ENCODE data around the gene SLC26A3. TPM values are rescaled to one million over a fixed set of nuclear protein-coding genes. Genes with fewer than 3 reads are reported as not detected.
"Not testable (repeated sequence)": the region's sequence is repeated elsewhere in the genome, so short reads cannot be mapped to it uniquely, and the experiment has no call there.

Gene SLC26A3
- polyA plus RNA-seq (2012; ENCODE audit: low read depth, missing spikeins): not detected

DNA sequence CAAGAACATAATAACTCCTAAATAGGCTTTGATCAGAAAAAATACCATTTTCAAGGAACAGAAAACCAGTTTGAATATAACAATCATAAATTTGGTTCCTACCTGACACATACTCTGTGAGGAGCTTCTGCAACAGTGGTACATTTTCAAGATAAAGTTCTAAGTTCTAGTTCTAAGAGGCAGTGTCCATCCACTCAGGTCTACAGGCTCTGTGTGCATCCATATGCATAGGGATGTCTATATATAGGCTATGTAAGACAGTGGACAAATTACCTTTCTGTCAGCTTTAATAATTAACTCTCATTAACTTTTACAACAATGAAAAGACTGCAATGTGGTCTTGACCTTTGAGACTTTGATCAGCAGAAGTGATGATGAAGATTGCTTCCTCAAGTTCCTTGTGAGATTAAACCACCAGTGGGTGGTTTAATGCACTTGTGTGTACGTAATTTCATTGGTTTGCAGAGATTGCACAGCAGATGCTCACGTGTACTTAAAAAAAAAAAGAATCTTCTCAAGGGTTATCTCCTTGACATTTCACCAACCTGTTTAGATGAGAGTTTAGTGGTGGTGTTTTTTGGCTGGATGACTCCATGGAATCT, at the start of gene SLC26A3:
Gene SLC26A3, minus strand, starts transcription at position 215 of the 602 bp plus-strand sequence. CDS start 8,714 bp downstream, outside the sequence.
- DNase-seq (ENCODE audit: insufficient read length, low spot score) (no peak), FAIRE-seq (no peak)
- TF ChIP-seq PAX5 (IDR thresholded peaks at IDR 0.05; ENCODE audit: insufficient read depth, low read length, severe bottlenecking) (no peak), POLR2AphosphoS5 (IDR thresholded peaks at IDR 0.05; ENCODE audit: low read depth, low read length) (no peak), POU2F2 (IDR thresholded peaks at IDR 0.05; ENCODE audit: low read depth, low read length) (no peak), SPI1 (IDR thresholded peaks at IDR 0.05; ENCODE audit: low read depth, low read length) (no peak), POLR2A (IDR thresholded peaks at IDR 0.05; ENCODE audit: low read depth, low read length) (no peak), TAF1 (IDR thresholded peaks at IDR 0.05; ENCODE audit: low read depth, low read length) (no peak)

DNA sequence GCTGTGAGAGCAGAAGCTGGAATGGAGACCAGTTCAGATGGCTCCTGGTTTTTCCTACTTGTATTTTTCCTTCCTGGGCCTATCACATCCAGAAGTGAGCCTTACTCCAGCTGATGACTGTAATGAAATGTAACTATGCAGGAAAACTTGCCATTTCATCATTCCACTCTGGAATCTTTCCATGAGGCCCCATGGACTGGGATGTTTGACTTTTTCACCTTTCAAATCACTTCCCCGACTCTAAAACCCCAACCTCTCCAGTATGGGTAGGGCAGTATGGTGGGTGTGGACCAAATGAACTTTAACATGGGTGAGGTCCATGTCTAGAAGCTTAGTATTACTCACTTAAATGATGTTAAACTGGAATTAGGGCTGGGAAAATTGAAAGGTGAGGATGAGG, 47.6 kb upstream of the SLC26A3 start:
- TF ChIP-seq POLR2AphosphoS5 (IDR thresholded peaks at IDR 0.05; ENCODE audit: low read depth, low read length): no peak
- TF ChIP-seq TAF1 (IDR thresholded peaks at IDR 0.05; ENCODE audit: low read depth, low read length): no peak
- no peak for TF ChIP-seq PAX5 (IDR thresholded peaks at IDR 0.05; ENCODE audit: insufficient read depth, low read length, severe bottlenecking)
- no peak for TF ChIP-seq POLR2A (IDR thresholded peaks at IDR 0.05; ENCODE audit: low read depth, low read length)
- no peak for TF ChIP-seq POU2F2 (IDR thresholded peaks at IDR 0.05; ENCODE audit: low read depth, low read length)
- TF ChIP-seq SPI1 (IDR thresholded peaks at IDR 0.05; ENCODE audit: low read depth, low read length): no peak
- no peak for DNase-seq (ENCODE audit: insufficient read length, low spot score)
- no peak for FAIRE-seq

DNA sequence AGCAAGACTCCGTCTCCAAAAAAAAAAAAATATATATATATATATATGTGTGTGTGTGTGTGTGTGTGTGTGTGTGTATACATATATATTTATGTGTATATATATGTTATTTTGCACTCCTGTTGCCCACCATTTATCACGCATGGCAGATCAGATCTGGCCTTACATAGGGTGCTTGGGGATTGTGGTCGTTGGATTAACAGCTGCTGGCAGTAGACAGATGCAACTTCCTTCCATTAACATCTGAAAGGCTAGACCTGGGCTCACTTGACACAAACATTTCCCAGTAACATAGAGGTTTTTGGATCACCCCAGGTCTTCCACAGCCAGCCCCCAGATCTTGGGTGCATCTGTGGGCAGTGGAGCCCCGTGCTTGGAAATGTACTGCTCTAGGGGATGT, 47.2 kb upstream of the SLC26A3 start:
- no peak for TF ChIP-seq POLR2AphosphoS5 (IDR thresholded peaks at IDR 0.05; ENCODE audit: low read depth, low read length)
- no peak for TF ChIP-seq TAF1 (IDR thresholded peaks at IDR 0.05; ENCODE audit: low read depth, low read length)
- TF ChIP-seq POLR2A (IDR thresholded peaks at IDR 0.05; ENCODE audit: low read depth, low read length): no peak
- no peak for TF ChIP-seq SPI1 (IDR thresholded peaks at IDR 0.05; ENCODE audit: low read depth, low read length)
- TF ChIP-seq POU2F2 (IDR thresholded peaks at IDR 0.05; ENCODE audit: low read depth, low read length): no peak
- TF ChIP-seq PAX5 (IDR thresholded peaks at IDR 0.05; ENCODE audit: insufficient read depth, low read length, severe bottlenecking): no peak
- FAIRE-seq (no peak), DNase-seq (ENCODE audit: insufficient read length, low spot score) (no peak)

DNA sequence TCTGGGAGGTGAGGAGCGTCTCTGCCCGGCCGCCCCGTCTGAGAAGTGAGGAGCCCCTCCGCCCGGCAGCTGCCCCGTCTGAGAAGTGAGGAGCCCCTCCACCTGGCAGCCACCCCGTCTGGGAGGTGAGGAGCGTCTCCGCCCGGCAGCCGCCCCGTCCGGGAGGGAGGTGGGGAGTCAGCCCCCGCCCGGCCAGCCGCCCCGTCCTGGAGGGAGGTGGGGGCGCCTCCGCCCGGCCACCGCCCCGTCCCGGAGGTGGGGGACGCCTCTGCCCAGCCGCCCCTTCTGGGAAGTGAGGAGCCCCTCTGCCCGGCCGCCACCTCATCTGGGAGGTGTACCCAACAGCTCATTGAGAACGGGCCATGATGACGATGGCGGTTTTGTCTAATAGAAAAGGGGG, 45.2 kb upstream of the SLC26A3 start:
- DNase-seq (ENCODE audit: insufficient read length, low spot score); FAIRE-seq: not testable (repeated sequence)

DNA sequence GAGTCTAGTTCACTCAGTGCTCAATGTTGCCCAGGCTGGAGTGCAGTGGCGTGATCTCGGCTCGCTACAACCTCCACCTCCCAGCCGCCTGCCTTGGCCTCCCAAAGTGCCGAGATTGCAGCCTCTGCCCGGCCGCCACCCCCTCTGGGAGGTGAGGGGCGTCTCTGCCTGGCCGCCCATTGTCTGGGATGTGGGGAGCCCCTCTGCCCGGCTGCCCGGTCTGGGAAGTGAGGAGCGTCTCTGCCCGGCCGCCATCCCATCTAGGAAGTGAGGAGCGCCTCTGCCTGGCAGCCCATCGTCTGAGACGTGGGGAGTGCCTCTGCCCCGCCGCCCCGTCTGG, 44.8 kb upstream of the SLC26A3 start:
- DNase-seq (ENCODE audit: insufficient read length, low spot score); FAIRE-seq: not testable (repeated sequence)

DNA sequence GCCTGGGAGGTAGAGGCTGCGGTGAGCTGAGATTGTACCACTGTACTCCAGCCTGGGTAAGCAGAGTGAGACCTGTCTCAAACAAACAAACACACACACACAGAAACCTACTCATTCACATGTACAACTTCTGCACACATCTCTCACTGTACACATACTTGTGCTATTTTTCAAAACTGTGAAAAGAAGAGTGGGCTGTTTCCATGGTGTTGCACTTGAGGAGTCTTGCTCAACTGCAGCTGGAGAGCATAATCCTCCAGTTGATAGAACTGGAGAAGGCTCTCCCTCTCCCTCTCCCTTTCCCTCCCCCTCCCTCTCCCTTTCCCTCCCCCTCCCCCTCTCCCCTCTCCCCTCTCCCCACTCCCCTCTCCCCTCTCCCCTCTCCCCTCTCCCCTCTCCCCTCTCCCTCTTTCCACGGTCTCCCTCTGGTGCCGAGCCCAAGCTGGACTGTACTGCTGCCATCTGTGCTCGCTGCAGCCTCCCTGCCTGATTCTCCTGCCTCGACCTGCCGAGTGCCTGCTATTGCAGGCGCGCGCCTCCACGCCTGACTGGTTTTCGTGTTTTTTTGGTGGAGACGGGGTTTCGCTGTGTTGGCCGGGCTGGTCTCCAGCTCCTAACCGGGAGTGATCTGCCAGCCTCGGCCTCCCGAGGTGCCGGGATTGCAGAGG, 44.3 kb upstream of the SLC26A3 start:
- DNase-seq (ENCODE audit: insufficient read length, low spot score): no peak
- TF ChIP-seq POLR2AphosphoS5 (IDR thresholded peaks at IDR 0.05; ENCODE audit: low read depth, low read length): no peak
- TF ChIP-seq TAF1 (IDR thresholded peaks at IDR 0.05; ENCODE audit: low read depth, low read length): no peak
- no peak for TF ChIP-seq PAX5 (IDR thresholded peaks at IDR 0.05; ENCODE audit: insufficient read depth, low read length, severe bottlenecking)
- TF ChIP-seq SPI1 (IDR thresholded peaks at IDR 0.05; ENCODE audit: low read depth, low read length): no peak
- TF ChIP-seq POLR2A (IDR thresholded peaks at IDR 0.05; ENCODE audit: low read depth, low read length): no peak
- FAIRE-seq: no peak

DNA sequence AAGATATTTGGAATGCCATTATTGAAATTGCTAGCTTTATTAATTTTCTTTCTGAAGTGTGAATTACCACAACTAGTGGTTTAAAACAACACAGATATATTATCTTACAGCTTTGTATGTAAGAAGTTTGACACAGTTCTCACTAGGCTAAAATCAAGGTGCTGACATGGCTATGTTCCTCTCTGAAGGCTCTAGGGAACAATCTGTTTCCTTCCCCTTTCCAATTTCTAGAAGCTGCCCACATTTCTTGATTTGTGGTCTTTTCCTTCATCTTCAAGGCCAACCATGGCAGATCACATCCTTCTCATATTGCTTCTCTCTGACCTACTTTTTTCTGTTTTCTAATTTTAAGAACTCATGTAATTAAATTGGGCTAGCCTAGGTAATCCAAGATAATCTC, 43.3 kb upstream of the SLC26A3 start:
- TF ChIP-seq TAF1 (IDR thresholded peaks at IDR 0.05; ENCODE audit: low read depth, low read length) (no peak), PAX5 (IDR thresholded peaks at IDR 0.05; ENCODE audit: insufficient read depth, low read length, severe bottlenecking) (no peak), POLR2AphosphoS5 (IDR thresholded peaks at IDR 0.05; ENCODE audit: low read depth, low read length) (no peak), POLR2A (IDR thresholded peaks at IDR 0.05; ENCODE audit: low read depth, low read length) (no peak), SPI1 (IDR thresholded peaks at IDR 0.05; ENCODE audit: low read depth, low read length) (no peak), POU2F2 (IDR thresholded peaks at IDR 0.05; ENCODE audit: low read depth, low read length) (no peak)
- DNase-seq (ENCODE audit: insufficient read length, low spot score) (no peak), FAIRE-seq (no peak)

DNA sequence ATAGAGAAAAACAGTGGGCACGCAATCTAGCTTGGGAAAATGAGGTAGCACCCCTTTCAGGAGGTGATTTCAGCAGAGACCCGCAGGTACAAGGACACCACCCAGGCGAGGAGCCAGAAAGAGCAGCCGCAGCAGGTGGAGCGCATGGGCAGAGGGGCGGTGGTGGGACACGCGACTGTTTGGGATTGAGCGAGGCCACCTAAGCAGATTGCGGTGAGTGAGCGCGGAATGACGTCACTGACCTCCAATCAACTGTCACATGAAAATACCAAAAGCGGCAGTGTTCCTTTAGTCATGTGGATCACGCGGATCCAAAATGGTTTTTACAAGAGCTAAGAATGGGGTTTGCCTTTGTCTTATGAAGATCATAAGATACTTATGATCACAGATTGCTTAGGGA, 40.2 kb upstream of the SLC26A3 start:
- TF ChIP-seq POU2F2 (IDR thresholded peaks at IDR 0.05; ENCODE audit: low read depth, low read length) (no peak), POLR2A (IDR thresholded peaks at IDR 0.05; ENCODE audit: low read depth, low read length) (no peak), SPI1 (IDR thresholded peaks at IDR 0.05; ENCODE audit: low read depth, low read length) (no peak), PAX5 (IDR thresholded peaks at IDR 0.05; ENCODE audit: insufficient read depth, low read length, severe bottlenecking) (no peak), TAF1 (IDR thresholded peaks at IDR 0.05; ENCODE audit: low read depth, low read length) (no peak), POLR2AphosphoS5 (IDR thresholded peaks at IDR 0.05; ENCODE audit: low read depth, low read length) (no peak)
- DNase-seq (ENCODE audit: insufficient read length, low spot score) (no peak), FAIRE-seq (no peak)

DNA sequence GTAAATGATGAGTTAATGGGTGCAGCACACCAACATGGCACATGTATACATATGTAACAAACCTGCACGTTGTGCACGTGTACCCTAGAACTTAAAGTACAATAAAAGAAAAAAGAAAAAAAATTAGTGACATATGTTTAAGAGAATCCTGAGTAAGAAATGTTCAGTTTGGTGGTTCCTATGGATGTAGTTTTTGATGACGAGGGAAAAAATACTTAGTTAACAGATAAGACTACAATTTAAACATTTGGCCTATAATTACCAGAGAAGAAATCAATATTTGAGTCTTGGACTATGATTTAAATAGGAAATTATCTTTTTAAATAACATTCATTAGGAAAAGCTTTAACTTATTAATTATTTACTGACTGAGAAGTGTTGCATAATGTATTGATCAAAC, 39.2 kb upstream of the SLC26A3 start:
- TF ChIP-seq SPI1 (IDR thresholded peaks at IDR 0.05; ENCODE audit: low read depth, low read length): no peak
- TF ChIP-seq POLR2AphosphoS5 (IDR thresholded peaks at IDR 0.05; ENCODE audit: low read depth, low read length): no peak
- TF ChIP-seq POU2F2 (IDR thresholded peaks at IDR 0.05; ENCODE audit: low read depth, low read length): no peak
- no peak for TF ChIP-seq TAF1 (IDR thresholded peaks at IDR 0.05; ENCODE audit: low read depth, low read length)
- no peak for TF ChIP-seq PAX5 (IDR thresholded peaks at IDR 0.05; ENCODE audit: insufficient read depth, low read length, severe bottlenecking)
- TF ChIP-seq POLR2A (IDR thresholded peaks at IDR 0.05; ENCODE audit: low read depth, low read length): no peak
- DNase-seq (ENCODE audit: insufficient read length, low spot score) (no peak), FAIRE-seq (no peak)

DNA sequence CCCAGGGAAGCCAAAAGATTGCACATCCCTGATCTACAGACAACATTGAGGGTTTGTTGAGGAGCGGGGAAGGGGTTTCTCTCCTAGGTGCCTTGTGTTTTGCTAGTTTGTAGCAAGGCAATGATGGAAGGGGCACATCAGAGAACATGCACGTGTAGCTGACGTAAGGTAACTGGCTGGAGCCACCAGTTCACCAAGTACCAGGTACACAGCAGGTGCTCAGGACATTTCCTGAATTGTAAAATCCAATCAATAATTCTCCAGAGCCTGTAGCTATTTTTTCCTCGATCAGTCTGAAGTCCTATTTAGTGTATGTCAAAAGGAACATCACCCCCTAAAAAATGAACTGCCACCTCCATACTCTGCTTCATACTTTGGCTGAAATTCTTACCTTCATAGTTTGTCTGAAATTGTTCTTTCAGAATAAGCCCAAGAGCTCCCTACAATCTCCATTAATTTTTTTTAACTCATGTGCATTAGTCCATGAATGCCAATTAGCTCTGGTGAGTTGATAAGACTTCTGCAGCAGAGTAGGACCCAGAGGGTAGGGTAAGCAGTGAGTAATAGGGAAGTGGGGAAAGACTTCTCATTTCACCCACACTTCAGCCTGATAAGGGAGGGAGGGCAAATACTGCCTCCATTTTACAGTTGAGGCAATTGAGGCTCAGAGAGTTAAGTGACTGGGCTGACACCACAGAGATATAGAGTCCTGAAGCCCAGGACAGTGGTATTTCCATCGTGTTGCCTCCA, 36.0 kb upstream of the SLC26A3 start:
- DNase-seq (ENCODE audit: insufficient read length, low spot score) (no peak), FAIRE-seq (no peak)
- TF ChIP-seq POLR2A (IDR thresholded peaks at IDR 0.05; ENCODE audit: low read depth, low read length): no peak
- TF ChIP-seq POLR2AphosphoS5 (IDR thresholded peaks at IDR 0.05; ENCODE audit: low read depth, low read length): no peak
- TF ChIP-seq TAF1 (IDR thresholded peaks at IDR 0.05; ENCODE audit: low read depth, low read length): no peak
- no peak for TF ChIP-seq PAX5 (IDR thresholded peaks at IDR 0.05; ENCODE audit: insufficient read depth, low read length, severe bottlenecking)
- TF ChIP-seq POU2F2 (IDR thresholded peaks at IDR 0.05; ENCODE audit: low read depth, low read length): no peak
- TF ChIP-seq SPI1 (IDR thresholded peaks at IDR 0.05; ENCODE audit: low read depth, low read length): no peak

Data from GM12891 (cell line).